Tibial nerve (tissue), 3 donors: Measurements from ENCODE around the gene LOXL1.

Source experiments
- POLR2A ChIP-seq, 2 donors: fragments of 450-650 bp; IDR thresholded peaks; one replicate each; pipeline ENCODE4 v1.6.1; 2017; ENCODE audit warnings: antibody characterized with exemption in 2 of 2, mild to moderate bottlenecking in 2 of 2, moderate library complexity in 2 of 2
- TF ChIP-seq, protein P1 (sequence below), 5 experiments: fragments of 200-600 bp in 3 of 5; fragments of 450-650 bp in 2 of 5; sonication (generic) in 3 of 5; IDR thresholded peaks; one replicate each; pipeline ENCODE4 v1.5.1; 2016 to 2019; ENCODE audit warnings: antibody characterized with exemption in 5 of 5, mild to moderate bottlenecking in 3 of 5, moderate library complexity in 2 of 5

- TF ChIP-seq, protein P1, sequence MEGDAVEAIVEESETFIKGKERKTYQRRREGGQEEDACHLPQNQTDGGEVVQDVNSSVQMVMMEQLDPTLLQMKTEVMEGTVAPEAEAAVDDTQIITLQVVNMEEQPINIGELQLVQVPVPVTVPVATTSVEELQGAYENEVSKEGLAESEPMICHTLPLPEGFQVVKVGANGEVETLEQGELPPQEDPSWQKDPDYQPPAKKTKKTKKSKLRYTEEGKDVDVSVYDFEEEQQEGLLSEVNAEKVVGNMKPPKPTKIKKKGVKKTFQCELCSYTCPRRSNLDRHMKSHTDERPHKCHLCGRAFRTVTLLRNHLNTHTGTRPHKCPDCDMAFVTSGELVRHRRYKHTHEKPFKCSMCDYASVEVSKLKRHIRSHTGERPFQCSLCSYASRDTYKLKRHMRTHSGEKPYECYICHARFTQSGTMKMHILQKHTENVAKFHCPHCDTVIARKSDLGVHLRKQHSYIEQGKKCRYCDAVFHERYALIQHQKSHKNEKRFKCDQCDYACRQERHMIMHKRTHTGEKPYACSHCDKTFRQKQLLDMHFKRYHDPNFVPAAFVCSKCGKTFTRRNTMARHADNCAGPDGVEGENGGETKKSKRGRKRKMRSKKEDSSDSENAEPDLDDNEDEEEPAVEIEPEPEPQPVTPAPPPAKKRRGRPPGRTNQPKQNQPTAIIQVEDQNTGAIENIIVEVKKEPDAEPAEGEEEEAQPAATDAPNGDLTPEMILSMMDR (IDR thresholded peaks at IDR 0.05) = no peak
- no peak for TF ChIP-seq POLR2A (IDR thresholded peaks at IDR 0.05)
Measured at GRCh38 chr15:73900095-73900712, 26.1 kb upstream of the LOXL1 start.
